HCT116 (cell line): Measurements from ENCODE around the gene GABBR2.

Experiments used
- CEBPB ChIP-seq: IDR thresholded peaks from 2 replicates; pipeline ENCODE4 v1.6.1; 2012; ENCODE audit warnings: low read depth
- CTCF ChIP-seq, 3 experiments: fragments of 200-600 bp in 1 of 3; sonication (generic) in 1 of 3; IDR thresholded peaks in 2 of 3; conservative IDR thresholded peaks in 1 of 3; 2 replicates each; pipeline ENCODE4 v1.5.1; 2012 to 2017; ENCODE audit warnings: low read depth in 2 of 3, low read length in 2 of 3, antibody characterized with exemption in 1 of 3, borderline replicate concordance in 1 of 3, control low read depth in 1 of 3, mild to moderate bottlenecking in 1 of 3, mixed read lengths in 1 of 3, mixed run types in 1 of 3, moderate library complexity in 1 of 3; ENCODE audit not compliant: insufficient read depth in 1 of 3
- EZH2 ChIP-seq: fragments of 200-600 bp; sonication (generic); IDR thresholded peaks from 2 replicates; pipeline ENCODE4 v1.6.1; 2017; ENCODE audit warnings: antibody characterized with exemption, mixed run types
- EZH2phosphoT487 ChIP-seq: fragments of 200-600 bp; IDR thresholded peaks from 2 replicates; pipeline ENCODE4 v1.6.1; 2018; ENCODE audit warnings: antibody characterized with exemption, borderline replicate concordance
- JUND ChIP-seq: IDR thresholded peaks from 2 replicates; pipeline ENCODE4 v1.6.1; 2012
- MAX ChIP-seq: IDR thresholded peaks from 2 replicates; pipeline ENCODE4 v1.6.1; 2012
- POLR2A ChIP-seq: IDR thresholded peaks from 2 replicates; pipeline ENCODE4 v1.7.0; 2011; ENCODE audit warnings: borderline replicate concordance; ENCODE audit not compliant: insufficient read depth, insufficient read length; ENCODE audit errors: extremely low read depth
- POLR2AphosphoS5 ChIP-seq: IDR thresholded peaks from 2 replicates; pipeline ENCODE4 v1.6.1; 2011; ENCODE audit warnings: mild to moderate bottlenecking, low read depth, low read length, moderate library complexity
- RAD21 ChIP-seq: IDR thresholded peaks from 2 replicates; pipeline ENCODE4 v1.6.1; 2012; ENCODE audit warnings: low read depth, mild to moderate bottlenecking
- REST ChIP-seq: IDR thresholded peaks from 2 replicates; pipeline ENCODE4 v1.6.1; 2012; ENCODE audit warnings: low read depth
- SP1 ChIP-seq: IDR thresholded peaks from 2 replicates; pipeline ENCODE4 v1.6.1; 2012; ENCODE audit warnings: low read depth

GRCh38 chr9:98240475-98240874, 468.3 kb downstream of the GABBR2 start:
- TF ChIP-seq CTCF (IDR thresholded peaks at IDR 0.05 in 2 of 3, conservative IDR thresholded peaks at IDR 0.05 in 1 of 3; ENCODE audit: borderline replicate concordance in 1 of 3, insufficient read depth in 1 of 3, low read depth in 2 of 3, low read length in 2 of 3) = no peak
- no peak for TF ChIP-seq REST
- TF ChIP-seq JUND = no peak
- no peak for TF ChIP-seq POLR2A
- TF ChIP-seq CEBPB = no peak
- no peak for TF ChIP-seq MAX
- TF ChIP-seq EZH2 = no peak
- TF ChIP-seq SP1 = no peak
- no peak for TF ChIP-seq RAD21
- TF ChIP-seq POLR2AphosphoS5 = no peak
- TF ChIP-seq EZH2phosphoT487 = no peak
